HepG2 (cell line): ENCODE measurements around the gene POLR1C. TPM values are rescaled to one million over a fixed set of nuclear protein-coding genes. Genes with fewer than 3 reads are reported as not detected.
A peak's percentile ranks its signal among the peaks of the same experiment; 100 is the strongest.

Experiments used
- ELF3 ChIP-seq: IDR thresholded peaks from 2 replicates; pipeline ENCODE4 v1.6.1; 2016; ENCODE audit warnings: missing genetic modification reagents, missing compliant biosample characterization
- FOXA3 ChIP-seq: IDR thresholded peaks from 2 replicates; pipeline ENCODE4 v1.6.1; 2016; ENCODE audit warnings: missing genetic modification reagents, missing compliant biosample characterization
- KLF15 ChIP-seq: sonication (generic); formaldehyde crosslinking; IDR thresholded peaks from 2 replicates; pipeline ENCODE4 v1.8.1; 2023; ENCODE audit warnings: borderline replicate concordance, mild to moderate bottlenecking, inconsistent platforms, missing genetic modification reagents, mixed read lengths
- RBM39 ChIP-seq: fragments of 200-400 bp; formaldehyde crosslinking; IDR thresholded peaks from one replicate; pipeline ENCODE4 v1.6.1; 2018; ENCODE audit warnings: antibody characterized with exemption, mild to moderate bottlenecking, low read depth, low read length; ENCODE audit not compliant: poor library complexity, severe bottlenecking
- UBTF ChIP-seq: sonication (generic); formaldehyde crosslinking; IDR thresholded peaks from 2 replicates; pipeline ENCODE4 v1.4.0; 2020; ENCODE audit warnings: mild to moderate bottlenecking, missing genetic modification reagents
- USF2 ChIP-seq, 2 experiments: sonication (generic) in 1 of 2; formaldehyde crosslinking in 1 of 2; IDR thresholded peaks; 2 replicates each; pipeline versions ENCODE4 v1.5.1 to v1.6.1; 2011 to 2020; ENCODE audit warnings: borderline replicate concordance in 1 of 2, low read depth in 1 of 2, low read length in 1 of 2, mild to moderate bottlenecking in 1 of 2, missing genetic modification reagents in 1 of 2, moderate library complexity in 1 of 2
- YY1 ChIP-seq: IDR thresholded peaks from 2 replicates; pipeline ENCODE4 v1.6.1; 2011; ENCODE audit warnings: low read length, low read depth, moderate library complexity, mild to moderate bottlenecking; ENCODE audit not compliant: insufficient read depth, insufficient replicate concordance
- ZEB1 ChIP-seq: IDR thresholded peaks from 2 replicates; pipeline ENCODE4 v1.6.1; 2012; ENCODE audit warnings: mild to moderate bottlenecking, low read depth, inconsistent platforms; ENCODE audit not compliant: insufficient replicate concordance
- ZNF205 ChIP-seq: IDR thresholded peaks from 2 replicates; pipeline ENCODE4 v1.6.1; 2018; ENCODE audit warnings: missing biosample characterization, missing genetic modification reagents
- ZNF232 ChIP-seq: sonication (generic); formaldehyde crosslinking; IDR thresholded peaks from 2 replicates; pipeline ENCODE4 v1.4.0; 2020; ENCODE audit warnings: missing genetic modification reagents, borderline replicate concordance
- ZNF451 ChIP-seq: sonication (generic); formaldehyde crosslinking; IDR thresholded peaks from 2 replicates; pipeline ENCODE4 v1.5.0; 2020; ENCODE audit warnings: mild to moderate bottlenecking, missing genetic modification reagents
- ZNF768 ChIP-seq: sonication (generic); formaldehyde crosslinking; IDR thresholded peaks from 2 replicates; pipeline ENCODE4 v1.4.0; 2020; ENCODE audit warnings: missing genetic modification reagents
- polyA plus RNA-seq, 8 experiments: library from polyadenylated mRNA; depleted of rRNA in 3 of 8; stranded (reverse) in 7 of 8; unstranded in 1 of 8; fragments of >200 nt; fragmentation: Illumina TruSeq in 4 of 8; extraction: Trizol in 4 of 8; gene quantifications; 2 replicates each; pipeline versions ENCODE4 v1.2.1 to v1.2.3, GENCODE V29; 2011 to 2016; ENCODE audit warnings: low read depth in 4 of 8, missing spikeins in 1 of 8, mixed read lengths in 1 of 8; ENCODE audit not compliant: insufficient read depth in 1 of 8
- total RNA-seq, 5 experiments: library from RNA; depleted of rRNA; stranded (reverse); fragments of >200 nt; fragmentation: Illumina TruSeq; extraction: Trizol; gene quantifications; 2 replicates each; pipeline ENCODE4 v1.2.3, GENCODE V29; 2016; ENCODE audit warnings: low read depth in 1 of 5

Gene POLR1C
- total and polyA plus RNA-seq, 2 of the 13 experiments (the other 11 are each of a cell fraction or from before 2014, with no cell fraction given): 62.6 to 72.2 TPM

- TF ChIP-seq ZNF768 (no peak), USF2 (IDR thresholded peaks at IDR 0.05; ENCODE audit: low read depth, low read length) (no peak), USF2 (CRISPR knock-in tag; IDR thresholded peaks at IDR 0.05; ENCODE audit: borderline replicate concordance) (no peak), ZNF232 (CRISPR knock-in tag) (no peak; the same call in 1 of the 2 replicates), ZEB1 (peak; percentile 62), ZNF451 (CRISPR knock-in tag) (no peak), FOXA3 (CRISPR knock-in tag) (peak; percentile 32; the same call in 1 of the 2 replicates), RBM39 (peak; percentile 62), UBTF (peak; percentile 44; the same call in 1 of the 2 replicates), YY1 (peak; percentile 8), ZNF205 (CRISPR knock-in tag) (0 out of 2 replicates have a peak, but pooled peaks have one; percentile 52), KLF15 (CRISPR knock-in tag) (no peak), ELF3 (CRISPR knock-in tag) (peak; percentile 55; the same call in 1 of the 2 replicates)
- TF ChIP-seq, all 625 proteins: peak for 131
These were observed 10.0 kb upstream of the POLR1C start (continued) for GRCh38 chr6:43506667-43507471.
